ENCODE results near the gene TIA1. TPM values are rescaled to one million over a fixed set of nuclear protein-coding genes. Genes with fewer than 3 reads are reported as not detected.
A peak's percentile ranks its signal among the peaks of the same experiment; 100 is the strongest.

Gene TIA1
- total RNA-seq, 1 experiment from 2014 or later, result 150 TPM

DNA sequence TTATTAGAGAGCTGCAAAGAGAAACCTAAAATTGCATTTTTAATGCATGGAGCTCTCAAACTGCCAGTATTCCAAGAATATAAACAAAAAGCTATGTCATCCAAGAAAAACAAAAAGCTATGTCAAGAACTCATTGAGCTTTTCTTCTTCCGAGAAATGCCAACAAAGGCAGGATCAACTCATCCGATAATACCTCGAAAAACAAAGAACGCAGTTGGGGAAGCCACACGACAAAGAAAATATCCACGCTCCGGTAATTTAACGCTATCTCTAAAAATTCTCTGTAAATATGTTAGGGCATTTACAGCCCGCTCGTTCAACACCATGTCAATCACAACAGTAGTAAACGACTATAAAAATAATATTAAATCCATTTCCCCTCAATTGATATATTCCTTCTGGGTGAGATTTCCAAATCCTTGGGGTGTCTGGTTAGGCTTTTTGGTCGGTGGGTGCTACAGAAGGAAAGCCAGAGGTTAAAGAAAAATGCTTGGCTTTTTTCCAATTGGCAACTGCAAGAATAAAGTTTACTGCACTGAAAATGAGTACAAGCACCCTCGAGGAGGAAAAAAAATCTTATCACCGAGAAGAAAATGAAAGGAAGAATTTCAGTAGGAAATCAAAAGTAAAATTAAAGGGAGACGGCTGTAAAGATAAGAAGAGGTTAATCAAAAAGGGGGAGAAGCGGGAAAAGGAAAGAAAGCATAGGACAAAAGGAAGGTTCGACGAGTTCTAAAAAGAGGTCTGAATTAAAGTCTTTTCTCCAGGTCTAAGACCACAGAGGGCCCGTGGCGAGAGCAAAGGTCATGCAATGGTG lies 856 bp downstream of the TIA1 start (continued):
- TF ChIP-seq, protein P1, sequence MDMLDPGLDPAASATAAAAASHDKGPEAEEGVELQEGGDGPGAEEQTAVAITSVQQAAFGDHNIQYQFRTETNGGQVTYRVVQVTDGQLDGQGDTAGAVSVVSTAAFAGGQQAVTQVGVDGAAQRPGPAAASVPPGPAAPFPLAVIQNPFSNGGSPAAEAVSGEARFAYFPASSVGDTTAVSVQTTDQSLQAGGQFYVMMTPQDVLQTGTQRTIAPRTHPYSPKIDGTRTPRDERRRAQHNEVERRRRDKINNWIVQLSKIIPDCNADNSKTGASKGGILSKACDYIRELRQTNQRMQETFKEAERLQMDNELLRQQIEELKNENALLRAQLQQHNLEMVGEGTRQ (CRISPR knock-in tag; IDR thresholded peaks at IDR 0.05), result no peak

DNA sequence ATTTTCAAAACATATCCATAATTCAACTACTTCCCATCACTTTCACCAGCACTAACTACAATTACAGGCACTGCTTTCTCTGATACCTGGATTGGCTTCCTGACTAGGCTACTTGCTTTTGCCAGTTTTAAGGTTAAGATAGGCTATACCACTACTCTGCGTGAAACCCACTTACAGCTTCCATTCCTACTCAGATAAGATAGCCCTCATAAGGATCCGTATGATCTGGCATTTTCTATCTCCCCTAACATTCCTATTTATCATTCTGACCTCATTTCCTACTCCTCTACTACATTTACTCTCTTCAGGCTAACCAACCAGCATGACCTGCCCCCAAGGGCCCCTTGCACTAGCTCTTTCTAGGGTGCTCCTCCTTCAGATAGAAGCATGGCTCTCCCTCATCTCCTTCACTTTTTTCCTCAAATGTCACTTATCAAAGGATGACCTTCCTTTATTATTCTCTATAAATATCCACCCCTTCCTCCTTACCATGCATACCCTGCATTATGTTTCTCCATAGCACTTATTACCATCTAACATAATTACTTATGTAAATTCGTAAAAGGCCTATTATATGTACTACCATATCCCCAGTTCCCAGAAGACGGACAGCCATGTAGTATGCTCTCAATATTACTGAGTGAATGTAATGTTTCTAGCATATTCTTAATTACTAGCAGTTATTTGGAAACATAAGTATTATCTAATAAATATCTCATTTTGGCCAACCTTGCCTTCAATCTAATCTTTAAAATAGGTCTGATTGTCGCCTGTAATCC lies 4.4 kb downstream of the TIA1 start:
- Mint-ChIP-seq H3K4me1 (peaks cover 59% of the 10 kb centered on the region), H3K27ac (peak overlapping the region; percentile 79), H3K36me3 (peaks cover 39% of the 10 kb centered on the region), H3K27me3 (ENCODE audit: low read depth) (peaks cover 4% of the 10 kb centered on the region), H3K4me3 (0 out of 2 replicates have a peak overlapping the region, but pooled peaks have one; percentile 10), H3K9me3 (peaks cover 9% of the 10 kb centered on the region)
- CTCF ChIA-PET, result no interaction called here
- no peak for ATAC-seq
- no peak for TF ChIP-seq ZNF416 (CRISPR knock-in tag; IDR thresholded peaks at IDR 0.05)
- POLR2A ChIA-PET, result no interaction called here
- no peak for DNase-seq (ENCODE audit: low spot score)

DNA sequence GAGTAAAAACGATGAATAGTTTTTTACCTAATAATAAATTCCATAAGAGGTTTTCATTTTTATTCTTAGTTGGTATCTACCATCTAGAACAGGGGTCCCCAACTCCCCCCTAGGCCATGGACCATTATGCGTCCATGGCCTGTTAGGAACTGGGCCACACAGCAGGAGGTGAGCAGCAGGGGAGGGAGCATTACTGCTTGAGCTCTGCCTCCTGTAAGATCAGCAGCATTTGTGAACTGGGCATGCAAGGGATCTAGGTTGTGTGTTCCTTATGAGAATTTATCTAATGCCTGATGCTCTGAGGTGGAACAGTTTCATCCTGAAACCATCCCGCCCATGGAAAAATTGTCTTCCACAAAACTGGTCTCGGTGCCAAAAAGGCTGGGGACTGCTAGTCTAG lies 5.9 kb downstream of the TIA1 start:
- peak; percentile 29 for DNase-seq (ENCODE audit: low spot score)
- CTCF ChIA-PET, result no interaction called here
- Mint-ChIP-seq H3K36me3 (peaks cover 37% of the 10 kb centered on the region), H3K27me3 (ENCODE audit: low read depth) (no peaks in the 10 kb centered on the region), H3K4me3 (peak overlapping the region; percentile 34), H3K27ac (peak overlapping the region; percentile 33; the same call in 1 of the 2 replicates), H3K9me3 (peaks cover 9% of the 10 kb centered on the region), H3K4me1 (peaks cover 59% of the 10 kb centered on the region)
- POLR2A ChIA-PET, result no interaction called here
- no peak for TF ChIP-seq ATF1 (CRISPR knock-in tag; IDR thresholded peaks at IDR 0.05)
- TF ChIP-seq, protein P2, sequence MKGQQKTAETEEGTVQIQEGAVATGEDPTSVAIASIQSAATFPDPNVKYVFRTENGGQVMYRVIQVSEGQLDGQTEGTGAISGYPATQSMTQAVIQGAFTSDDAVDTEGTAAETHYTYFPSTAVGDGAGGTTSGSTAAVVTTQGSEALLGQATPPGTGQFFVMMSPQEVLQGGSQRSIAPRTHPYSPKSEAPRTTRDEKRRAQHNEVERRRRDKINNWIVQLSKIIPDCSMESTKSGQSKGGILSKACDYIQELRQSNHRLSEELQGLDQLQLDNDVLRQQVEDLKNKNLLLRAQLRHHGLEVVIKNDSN (CRISPR knock-in tag; IDR thresholded peaks at IDR 0.05), result no peak
- no peak for TF ChIP-seq IRF2 (CRISPR knock-in tag; IDR thresholded peaks at IDR 0.05; ENCODE audit: borderline replicate concordance, low read depth)
- peak; percentile 75 for TF ChIP-seq ZNF121 (CRISPR knock-in tag; IDR thresholded peaks at IDR 0.05)
- no peak for TF ChIP-seq MYBL2 (CRISPR knock-in tag; IDR thresholded peaks at IDR 0.05)
- TF ChIP-seq NFYB (CRISPR knock-in tag; conservative IDR thresholded peaks at IDR 0.05; ENCODE audit: low read depth), result no peak
- TF ChIP-seq, protein P3, sequence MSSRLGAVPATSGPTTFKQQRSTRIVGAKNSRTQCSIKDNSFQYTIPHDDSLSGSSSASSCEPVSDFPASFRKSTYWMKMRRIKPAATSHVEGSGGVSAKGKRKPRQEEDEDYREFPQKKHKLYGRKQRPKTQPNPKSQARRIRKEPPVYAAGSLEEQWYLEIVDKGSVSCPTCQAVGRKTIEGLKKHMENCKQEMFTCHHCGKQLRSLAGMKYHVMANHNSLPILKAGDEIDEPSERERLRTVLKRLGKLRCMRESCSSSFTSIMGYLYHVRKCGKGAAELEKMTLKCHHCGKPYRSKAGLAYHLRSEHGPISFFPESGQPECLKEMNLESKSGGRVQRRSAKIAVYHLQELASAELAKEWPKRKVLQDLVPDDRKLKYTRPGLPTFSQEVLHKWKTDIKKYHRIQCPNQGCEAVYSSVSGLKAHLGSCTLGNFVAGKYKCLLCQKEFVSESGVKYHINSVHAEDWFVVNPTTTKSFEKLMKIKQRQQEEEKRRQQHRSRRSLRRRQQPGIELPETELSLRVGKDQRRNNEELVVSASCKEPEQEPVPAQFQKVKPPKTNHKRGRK (CRISPR knock-in tag; IDR thresholded peaks at IDR 0.05; ENCODE audit: borderline replicate concordance), result no peak
- TF ChIP-seq ZNF423 (CRISPR knock-in tag; IDR thresholded peaks at IDR 0.05), result peak; percentile 45; the same call in 1 of the 2 replicates
- no peak for TF ChIP-seq GABPB1 (CRISPR knock-in tag; IDR thresholded peaks at IDR 0.05)
- no peak for TF ChIP-seq FOXJ3 (CRISPR knock-in tag; IDR thresholded peaks at IDR 0.05; ENCODE audit: borderline replicate concordance)
- TF ChIP-seq, protein P4, sequence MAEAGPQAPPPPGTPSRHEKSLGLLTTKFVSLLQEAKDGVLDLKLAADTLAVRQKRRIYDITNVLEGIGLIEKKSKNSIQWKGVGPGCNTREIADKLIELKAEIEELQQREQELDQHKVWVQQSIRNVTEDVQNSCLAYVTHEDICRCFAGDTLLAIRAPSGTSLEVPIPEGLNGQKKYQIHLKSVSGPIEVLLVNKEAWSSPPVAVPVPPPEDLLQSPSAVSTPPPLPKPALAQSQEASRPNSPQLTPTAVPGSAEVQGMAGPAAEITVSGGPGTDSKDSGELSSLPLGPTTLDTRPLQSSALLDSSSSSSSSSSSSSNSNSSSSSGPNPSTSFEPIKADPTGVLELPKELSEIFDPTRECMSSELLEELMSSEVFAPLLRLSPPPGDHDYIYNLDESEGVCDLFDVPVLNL (CRISPR knock-in tag; IDR thresholded peaks at IDR 0.05; ENCODE audit: borderline replicate concordance, low read depth), result no peak
- no peak for TF ChIP-seq HMGA2 (CRISPR knock-in tag; IDR thresholded peaks at IDR 0.05)
- ATAC-seq, result no peak

DNA sequence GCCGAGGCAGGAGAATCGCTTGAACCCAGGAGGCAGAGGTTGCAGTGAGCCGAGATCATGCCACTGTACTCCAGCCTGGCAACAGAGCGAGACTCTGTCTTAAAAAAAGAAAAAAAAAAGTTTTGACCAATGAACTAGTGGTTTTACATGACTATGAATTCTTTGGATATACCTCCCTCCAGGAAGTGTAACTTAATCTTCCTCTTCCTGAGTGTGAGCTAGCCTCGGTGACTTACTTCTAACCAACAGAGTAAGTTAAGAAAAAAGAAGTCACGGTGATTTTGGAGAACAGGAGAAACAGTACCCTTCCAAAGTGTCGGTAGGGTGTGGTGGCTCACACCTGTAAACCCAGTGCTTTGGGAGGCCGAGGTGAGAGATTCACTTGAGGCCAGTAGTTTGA lies 7.1 kb downstream of the TIA1 start:
- H3K27me3 Mint-ChIP-seq (ENCODE audit: low read depth), result no peaks in the 10 kb centered on the region
- TF ChIP-seq ZNF232 (CRISPR knock-in tag; IDR thresholded peaks at IDR 0.05), result no peak
- TF ChIP-seq ZNF121 (CRISPR knock-in tag; IDR thresholded peaks at IDR 0.05), result no peak
- TF ChIP-seq ZBTB21 (CRISPR knock-in tag; IDR thresholded peaks at IDR 0.05; ENCODE audit: borderline replicate concordance), result no peak
- TF ChIP-seq, protein P4 (CRISPR knock-in tag; IDR thresholded peaks at IDR 0.05; ENCODE audit: borderline replicate concordance, low read depth), result no peak
- H3K4me1 Mint-ChIP-seq, result peaks cover 52% of the 10 kb centered on the region
- ChIA-PET POLR2A (no interaction called here), CTCF (no interaction called here)
- H3K9me3 Mint-ChIP-seq, result peaks cover 9% of the 10 kb centered on the region
- peak overlapping the region; percentile 25; the same call in 1 of the 2 replicates for H3K4me3 Mint-ChIP-seq
- H3K27ac Mint-ChIP-seq, result peak overlapping the region; percentile 79; the same call in 1 of the 2 replicates
- ATAC-seq (no peak), DNase-seq (ENCODE audit: low spot score) (no peak)
- peaks cover 37% of the 10 kb centered on the region for H3K36me3 Mint-ChIP-seq

All from WTC11 (cell line).